ENCODE measurements around the gene TMTC1.

Gene TMTC1

GRCh38 chr12:29612912-29613311 lies 170.8 kb downstream of the TMTC1 start:
- H3K4me2 ChIP-seq (ENCODE audit: low read length, poor library complexity, severe bottlenecking), result no peak overlapping the region
- H3K14ac ChIP-seq (ENCODE audit: low read length in 2 of 2), result peak overlapping the region in 1 of 2 experiments; percentile 36
- H3K27ac ChIP-seq (ENCODE audit: low read length, poor library complexity, severe bottlenecking), result no peak overlapping the region

GRCh38 chr12:29611906-29612305 lies 171.8 kb downstream of the TMTC1 start:
- Histone ChIP-seq H4K8ac (ENCODE audit: low read length) (no peak overlapping the region), H3K9me3 (ENCODE audit: control insufficient read depth, low read length) (no peaks in the 10 kb centered on the region), H3K23ac (ENCODE audit: low read length in 2 of 2) (no peak overlapping the region), H3K36me3 (ENCODE audit: control insufficient read depth in 1 of 2, insufficient read depth in 2 of 2, low read depth in 1 of 2, low read length in 2 of 2) (peaks cover 0 to 5% of the 10 kb centered on the region in 2 experiments), H2AK5ac (ENCODE audit: low read length, severe bottlenecking) (no peak overlapping the region), H3K27ac (ENCODE audit: low read length, poor library complexity, severe bottlenecking) (no peak overlapping the region), H2BK5ac (ENCODE audit: low read depth, low read length, poor library complexity, severe bottlenecking) (no peak overlapping the region), H3K4me3 (ENCODE audit: insufficient read depth in 1 of 2, low read depth in 1 of 2, low read length in 2 of 2) (no peak overlapping the region), H2BK15ac (ENCODE audit: low read depth, poor library complexity, severe bottlenecking) (no peak overlapping the region), H3K79me1 (replicated peaks; ENCODE audit: low read length, poor library complexity, severe bottlenecking) (no peaks in the 10 kb centered on the region), H3K27me3 (ENCODE audit: control insufficient read depth in 1 of 2, insufficient read depth in 1 of 2, low read length in 2 of 2) (no peaks in the 10 kb centered on the region), H3K18ac (ENCODE audit: low read depth in 1 of 2, low read length in 2 of 2) (no peak overlapping the region), H3K9ac (ENCODE audit: low read length) (no peak overlapping the region), H3K4me1 (ENCODE audit: control insufficient read depth, insufficient read depth, low read depth, low read length) (no peaks in the 10 kb centered on the region), H3K4me2 (ENCODE audit: low read length, poor library complexity, severe bottlenecking) (no peak overlapping the region), H2BK120ac (ENCODE audit: low read depth, low read length) (no peak overlapping the region), H3K4ac (ENCODE audit: low read depth in 1 of 2, low read length in 2 of 2) (no peak overlapping the region), H2BK12ac (ENCODE audit: low read length in 2 of 2) (no peak overlapping the region), H2AFZ (ENCODE audit: low read depth, low read length) (no peak overlapping the region), H3K14ac (ENCODE audit: low read length in 2 of 2) (no peak overlapping the region), H4K91ac (ENCODE audit: low read length) (no peak overlapping the region)
- 56% methylated on average over 2 of the region's 3 CpGs for WGBS
- DNase-seq, result peak; percentile 58

More at GRCh38 chr12:29612912-29613311, 170.8 kb downstream of the TMTC1 start:
- H3K9me3 ChIP-seq (ENCODE audit: control insufficient read depth, low read length), result no peaks in the 10 kb centered on the region
- no peak for DNase-seq
- no peak overlapping the region for H2BK5ac ChIP-seq (ENCODE audit: low read depth, low read length, poor library complexity, severe bottlenecking)
- no peak overlapping the region for H3K4ac ChIP-seq (ENCODE audit: low read depth in 1 of 2, low read length in 2 of 2)
- no peaks in the 10 kb centered on the region for H3K4me1 ChIP-seq (ENCODE audit: control insufficient read depth, insufficient read depth, low read depth, low read length)
- no peak overlapping the region for H2BK15ac ChIP-seq (ENCODE audit: low read depth, poor library complexity, severe bottlenecking)
- no peak overlapping the region for H4K8ac ChIP-seq (ENCODE audit: low read length)
- no peak overlapping the region for H3K23ac ChIP-seq (ENCODE audit: low read length in 2 of 2)
- H3K4me3 ChIP-seq (ENCODE audit: insufficient read depth in 1 of 2, low read depth in 1 of 2, low read length in 2 of 2), result no peak overlapping the region
- H3K18ac ChIP-seq (ENCODE audit: low read depth in 1 of 2, low read length in 2 of 2), result no peak overlapping the region
- peaks cover 0 to 5% of the 10 kb centered on the region in 2 experiments for H3K36me3 ChIP-seq (ENCODE audit: control insufficient read depth in 1 of 2, insufficient read depth in 2 of 2, low read depth in 1 of 2, low read length in 2 of 2)
- no peak overlapping the region for H4K91ac ChIP-seq (ENCODE audit: low read length)
- no peak overlapping the region for H2AK5ac ChIP-seq (ENCODE audit: low read length, severe bottlenecking)
- no peaks in the 10 kb centered on the region for H3K79me1 ChIP-seq (replicated peaks; ENCODE audit: low read length, poor library complexity, severe bottlenecking)
- H2BK12ac ChIP-seq (ENCODE audit: low read length in 2 of 2), result peak overlapping the region in 1 of 2 experiments; percentile 31
- no peaks in the 10 kb centered on the region for H3K27me3 ChIP-seq (ENCODE audit: control insufficient read depth in 1 of 2, insufficient read depth in 1 of 2, low read length in 2 of 2)
- no peak overlapping the region for H2BK120ac ChIP-seq (ENCODE audit: low read depth, low read length)
- no peak overlapping the region for H2AFZ ChIP-seq (ENCODE audit: low read depth, low read length)
- H3K9ac ChIP-seq (ENCODE audit: low read length), result no peak overlapping the region

- Histone ChIP-seq H3K27me3 (ENCODE audit: control insufficient read depth in 1 of 2, insufficient read depth in 1 of 2, low read length in 2 of 2) (no peaks in the 10 kb centered on the region), H3K27ac (ENCODE audit: low read length, poor library complexity, severe bottlenecking) (no peak overlapping the region), H4K8ac (ENCODE audit: low read length) (no peak overlapping the region), H2BK15ac (ENCODE audit: low read depth, poor library complexity, severe bottlenecking) (peak overlapping the region; percentile 57), H3K4me3 (ENCODE audit: insufficient read depth in 1 of 2, low read depth in 1 of 2, low read length in 2 of 2) (no peak overlapping the region), H3K23ac (ENCODE audit: low read length in 2 of 2) (no peak overlapping the region), H3K9me3 (ENCODE audit: control insufficient read depth, low read length) (no peaks in the 10 kb centered on the region), H3K4me1 (ENCODE audit: control insufficient read depth, insufficient read depth, low read depth, low read length) (no peaks in the 10 kb centered on the region), H2AFZ (ENCODE audit: low read depth, low read length) (no peak overlapping the region), H2AK5ac (ENCODE audit: low read length, severe bottlenecking) (no peak overlapping the region), H3K36me3 (ENCODE audit: control insufficient read depth in 1 of 2, insufficient read depth in 2 of 2, low read depth in 1 of 2, low read length in 2 of 2) (peaks cover 0 to 5% of the 10 kb centered on the region in 2 experiments), H3K18ac (ENCODE audit: low read depth in 1 of 2, low read length in 2 of 2) (no peak overlapping the region), H3K9ac (ENCODE audit: low read length) (peak overlapping the region; percentile 5), H4K91ac (ENCODE audit: low read length) (no peak overlapping the region), H3K79me1 (replicated peaks; ENCODE audit: low read length, poor library complexity, severe bottlenecking) (no peaks in the 10 kb centered on the region), H2BK120ac (ENCODE audit: low read depth, low read length) (no peak overlapping the region), H3K14ac (ENCODE audit: low read length in 2 of 2) (no peak overlapping the region), H2BK12ac (ENCODE audit: low read length in 2 of 2) (no peak overlapping the region), H3K4ac (ENCODE audit: low read depth in 1 of 2, low read length in 2 of 2) (no peak overlapping the region), H2BK5ac (ENCODE audit: low read depth, low read length, poor library complexity, severe bottlenecking) (no peak overlapping the region), H3K4me2 (ENCODE audit: low read length, poor library complexity, severe bottlenecking) (no peak overlapping the region)
- no peak for DNase-seq
- WGBS, result 96% methylated on average over 7 of the region's 7 CpGs
Measured at GRCh38 chr12:29610473-29611170, 173.1 kb downstream of the TMTC1 start.

- Histone ChIP-seq H3K4me3 (ENCODE audit: insufficient read depth in 1 of 2, low read depth in 1 of 2, low read length in 2 of 2) (no peak overlapping the region), H3K27ac (ENCODE audit: low read length, poor library complexity, severe bottlenecking) (no peak overlapping the region), H3K36me3 (ENCODE audit: control insufficient read depth in 1 of 2, insufficient read depth in 2 of 2, low read depth in 1 of 2, low read length in 2 of 2) (peaks cover 0 to 5% of the 10 kb centered on the region in 2 experiments), H2AFZ (ENCODE audit: low read depth, low read length) (no peak overlapping the region), H3K27me3 (ENCODE audit: control insufficient read depth in 1 of 2, insufficient read depth in 1 of 2, low read length in 2 of 2) (no peaks in the 10 kb centered on the region), H3K9me3 (ENCODE audit: control insufficient read depth, low read length) (no peaks in the 10 kb centered on the region), H2BK5ac (ENCODE audit: low read depth, low read length, poor library complexity, severe bottlenecking) (no peak overlapping the region), H2AK5ac (ENCODE audit: low read length, severe bottlenecking) (no peak overlapping the region), H3K23ac (ENCODE audit: low read length in 2 of 2) (no peak overlapping the region), H4K8ac (ENCODE audit: low read length) (no peak overlapping the region), H3K4me1 (ENCODE audit: control insufficient read depth, insufficient read depth, low read depth, low read length) (no peaks in the 10 kb centered on the region), H2BK15ac (ENCODE audit: low read depth, poor library complexity, severe bottlenecking) (no peak overlapping the region), H3K4me2 (ENCODE audit: low read length, poor library complexity, severe bottlenecking) (no peak overlapping the region), H3K9ac (ENCODE audit: low read length) (no peak overlapping the region), H3K4ac (ENCODE audit: low read depth in 1 of 2, low read length in 2 of 2) (no peak overlapping the region), H2BK12ac (ENCODE audit: low read length in 2 of 2) (peak overlapping the region in 1 of 2 experiments; percentile 49), H3K79me1 (replicated peaks; ENCODE audit: low read length, poor library complexity, severe bottlenecking) (no peaks in the 10 kb centered on the region), H3K18ac (ENCODE audit: low read depth in 1 of 2, low read length in 2 of 2) (no peak overlapping the region), H3K14ac (ENCODE audit: low read length in 2 of 2) (peak overlapping the region in 1 of 2 experiments; percentile 26), H4K91ac (ENCODE audit: low read length) (no peak overlapping the region), H2BK120ac (ENCODE audit: low read depth, low read length) (no peak overlapping the region)
- peak; percentile 23 for DNase-seq
- WGBS, result 79% methylated on average over 12 of the region's 12 CpGs
Measured at GRCh38 chr12:29609431-29610215, 174.1 kb downstream of the TMTC1 start.

Data from mesenchymal stem cell (in vitro differentiated cells and primary cell).